Measurements from ENCODE around the gene ZBTB5. TPM values are rescaled to one million over a fixed set of nuclear protein-coding genes. Genes with fewer than 3 reads are reported as not detected.

Gene ZBTB5
- total and polyA plus RNA-seq, 2 of the 13 experiments (the other 11 are each of a cell fraction or from before 2014, with no cell fraction given), result 12.5 to 20.5 TPM

GRCh38 chr9:37410969-37411785 is 54.1 kb downstream of the ZBTB5 start (continued):
- no peak for TF ChIP-seq RERE (CRISPR knock-in tag; IDR thresholded peaks at IDR 0.05; ENCODE audit: low read depth)
- no peak for TF ChIP-seq AHDC1 (CRISPR knock-in tag; IDR thresholded peaks at IDR 0.05; ENCODE audit: borderline replicate concordance)
- no peak for TF ChIP-seq ZFP82 (CRISPR knock-in tag; IDR thresholded peaks at IDR 0.05; ENCODE audit: borderline replicate concordance)
- no peak for TF ChIP-seq PHF20 (CRISPR knock-in tag; IDR thresholded peaks at IDR 0.05)
- no peak for TF ChIP-seq SP1 (IDR thresholded peaks at IDR 0.05)
- TF ChIP-seq SP1 (CRISPR knock-in tag; IDR thresholded peaks at IDR 0.05), result no peak
- TF ChIP-seq HMGXB3 (CRISPR knock-in tag; IDR thresholded peaks at IDR 0.05; ENCODE audit: borderline replicate concordance), result no peak
- no peak for TF ChIP-seq ARID3A (IDR thresholded peaks at IDR 0.05; ENCODE audit: low read depth, low read length)
- no peak for TF ChIP-seq MTF2 (CRISPR knock-in tag; IDR thresholded peaks at IDR 0.05; ENCODE audit: borderline replicate concordance)
- TF ChIP-seq ZNF354B (CRISPR knock-in tag; IDR thresholded peaks at IDR 0.05), result no peak
- TF ChIP-seq KLF6 (CRISPR knock-in tag; IDR thresholded peaks at IDR 0.05), result no peak

All from HepG2 (cell line).